IPS DF 4.7 (cell line): ENCODE measurements around the gene AFF1.
"Not testable (repeated sequence)": the region's sequence is repeated elsewhere in the genome, so short reads cannot be mapped to it uniquely, and the experiment has no call there.

Source experiments
- DNase-seq: peaks from one replicate; pipeline ENCODE4 v3.0.0-alpha.2; 2013; ENCODE audit warnings: low spot score; ENCODE audit errors: extremely low read depth

Gene AFF1

DNA sequence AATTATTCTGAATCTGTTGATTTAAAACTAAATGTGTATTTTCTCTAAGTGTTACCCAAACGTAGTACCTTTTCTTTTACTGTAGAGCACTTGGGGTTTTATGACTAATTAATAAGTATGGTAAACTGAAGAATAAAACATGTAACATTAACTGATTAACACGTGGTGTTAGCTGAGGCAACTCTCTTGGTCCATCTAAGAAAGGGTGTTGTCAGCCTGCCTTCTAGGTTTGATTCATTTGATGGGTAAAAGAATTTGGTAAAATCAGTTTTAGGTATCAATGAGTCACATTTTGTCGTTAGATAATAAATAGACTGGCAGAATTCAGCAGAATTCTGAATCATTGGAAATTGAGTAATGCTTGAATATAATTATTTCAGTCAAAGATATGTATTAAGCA lies 99.7 kb downstream of the AFF1 start:
- no peak for DNase-seq

DNA sequence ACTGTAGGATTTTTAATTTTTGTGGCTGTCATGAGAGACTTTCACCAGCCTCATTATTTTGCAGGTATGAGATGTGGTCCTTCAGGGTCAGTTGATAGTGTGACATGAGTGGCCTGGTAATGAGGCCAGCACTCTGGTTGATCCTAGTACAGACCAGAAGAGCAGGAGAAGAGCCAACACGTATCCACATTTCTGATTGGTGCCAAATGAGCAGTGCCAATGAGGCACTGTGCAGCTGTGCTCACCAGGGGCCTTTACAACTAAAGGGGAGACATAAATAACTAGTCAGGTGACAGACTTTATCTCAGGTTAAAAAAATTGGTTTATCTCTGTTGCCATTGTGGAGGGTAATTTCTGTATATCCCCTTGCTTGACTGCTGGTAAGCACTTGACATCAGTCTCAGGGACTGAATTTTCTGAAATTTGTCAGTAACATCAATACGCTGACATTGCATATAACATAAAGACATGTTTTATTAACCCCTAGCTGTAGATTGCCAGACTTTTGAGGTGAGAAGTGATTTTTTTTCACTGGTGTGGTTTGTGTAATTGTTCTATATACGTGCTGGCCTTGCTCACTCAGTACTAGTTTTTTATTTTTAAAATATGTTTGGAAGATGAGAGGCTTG lies 101.2 kb downstream of the AFF1 start:
- DNase-seq, result no peak

DNA sequence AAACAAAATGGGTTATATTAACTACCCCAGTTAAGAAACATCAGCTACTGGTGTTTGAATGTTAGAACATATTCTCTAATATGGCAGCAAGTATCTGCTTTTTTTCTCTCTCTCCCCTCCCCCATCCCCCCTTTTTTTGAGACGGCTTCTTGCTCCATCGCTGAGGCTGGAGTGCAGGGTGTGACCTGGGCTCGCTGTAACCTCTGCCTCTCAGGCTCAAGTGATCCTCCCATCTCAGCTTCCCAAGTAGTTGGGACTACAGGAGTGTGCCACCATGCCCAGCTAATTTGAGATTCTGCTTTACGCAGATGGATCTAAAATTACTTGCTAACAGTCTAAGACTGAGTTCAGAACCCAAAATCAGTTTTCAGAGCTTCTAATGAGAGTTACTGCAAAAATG lies 101.9 kb downstream of the AFF1 start:
- DNase-seq, result no peak

DNA sequence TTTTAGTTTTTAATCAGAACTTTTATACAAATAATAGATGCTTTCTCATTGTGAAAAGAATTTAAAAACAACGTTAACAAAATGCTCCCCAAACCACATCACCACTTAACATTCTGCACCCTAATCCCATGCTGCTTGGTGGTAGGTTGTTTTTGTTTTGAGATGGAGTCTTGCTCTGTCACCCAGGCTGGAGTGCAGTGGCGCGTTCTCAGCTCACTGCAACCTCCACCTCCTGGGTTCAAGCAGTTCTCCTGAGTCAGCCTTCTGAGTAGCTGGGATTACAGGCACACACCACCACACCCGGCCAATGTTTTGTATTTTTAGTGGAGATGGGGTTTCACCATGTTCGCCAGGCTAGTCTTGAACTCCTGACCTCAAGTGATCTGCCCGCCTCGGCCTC lies 102.4 kb downstream of the AFF1 start:
- DNase-seq, result not testable (repeated sequence)

DNA sequence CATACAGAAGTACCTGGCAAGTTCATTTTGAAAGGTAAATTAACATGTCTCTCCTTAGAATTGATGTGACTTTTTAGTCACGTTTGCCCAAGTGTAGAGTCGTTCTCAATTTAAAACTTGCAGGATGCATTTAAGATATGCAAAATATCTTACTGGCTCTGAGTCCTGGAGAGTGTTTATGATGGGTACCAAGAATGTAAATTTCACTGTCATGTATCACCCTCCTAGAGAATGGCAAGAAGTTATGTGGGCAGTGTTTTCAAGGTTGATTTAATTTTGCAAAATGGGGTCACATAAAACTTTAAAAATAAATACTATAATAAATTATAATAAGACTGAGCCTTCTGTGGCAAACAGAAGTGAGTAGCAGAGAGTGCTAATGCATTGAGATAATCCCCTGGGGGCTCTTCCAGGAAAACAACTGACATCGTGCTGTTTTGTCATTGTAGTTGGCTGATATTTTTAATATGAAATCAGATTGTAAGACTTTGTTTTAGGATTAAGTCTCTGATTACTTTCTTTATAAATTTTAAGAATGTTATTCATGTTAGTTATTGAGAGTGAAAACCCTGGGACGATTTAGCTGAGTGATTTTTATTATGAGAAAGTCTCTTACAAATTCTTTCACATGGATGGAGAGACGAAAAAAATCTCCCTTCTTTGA lies 103.0 kb downstream of the AFF1 start:
- no peak for DNase-seq

DNA sequence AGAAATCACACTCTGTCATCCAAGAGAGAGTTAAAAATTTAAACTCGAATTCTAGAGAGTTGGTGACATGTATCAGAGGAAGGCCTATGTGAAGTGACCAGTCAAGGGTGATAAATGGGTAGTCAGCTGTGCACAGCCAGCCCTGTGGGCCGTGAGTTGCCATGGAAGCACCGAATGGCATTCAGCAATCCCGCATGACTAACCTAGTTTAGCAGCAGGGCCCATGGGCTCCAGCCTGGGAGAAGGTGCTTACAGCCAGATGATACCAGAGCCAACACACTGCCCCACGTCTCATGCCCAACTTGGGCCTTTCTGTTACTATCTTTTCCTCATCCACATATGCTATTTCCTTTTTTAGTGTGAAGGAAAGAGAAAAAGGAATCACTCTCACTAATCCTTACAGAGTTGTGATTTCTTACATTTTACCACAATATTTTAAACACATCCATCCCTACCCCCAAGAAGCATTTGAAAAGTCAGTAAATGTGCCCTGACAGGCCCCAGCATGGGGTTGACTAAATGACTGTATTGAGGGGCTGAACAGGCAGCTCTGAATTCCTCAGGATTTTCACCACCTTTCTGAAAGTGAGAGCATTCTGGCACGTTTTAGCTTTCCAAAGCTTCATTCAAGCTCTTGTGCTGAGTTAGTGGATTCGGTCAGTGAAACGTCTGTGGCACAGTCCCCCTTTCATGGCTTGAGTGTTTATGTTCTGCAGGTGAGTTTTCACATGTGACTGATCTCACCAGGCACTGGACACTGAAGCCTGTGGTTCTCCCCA lies 104.2 kb downstream of the AFF1 start:
- no peak for DNase-seq

DNA sequence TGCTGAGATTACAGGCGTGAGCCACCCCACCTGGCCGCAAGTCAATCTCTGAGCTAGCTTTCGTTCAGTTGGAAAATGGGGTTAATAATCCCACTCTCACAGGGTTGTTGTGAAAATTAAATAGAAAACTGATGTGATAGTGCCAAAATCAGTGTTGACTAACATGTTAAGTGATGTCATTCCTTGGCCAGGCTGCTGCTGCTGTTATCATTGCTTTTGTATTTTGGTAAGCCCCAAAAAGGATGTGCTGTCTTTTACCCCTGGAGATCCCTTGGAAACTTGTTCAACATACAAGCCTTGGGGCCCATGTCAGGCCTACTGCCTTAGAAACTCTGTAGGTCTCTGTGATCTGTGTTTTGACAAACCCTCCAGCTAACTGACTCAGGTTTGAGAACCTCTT lies 106.3 kb downstream of the AFF1 start:
- no peak for DNase-seq

DNA sequence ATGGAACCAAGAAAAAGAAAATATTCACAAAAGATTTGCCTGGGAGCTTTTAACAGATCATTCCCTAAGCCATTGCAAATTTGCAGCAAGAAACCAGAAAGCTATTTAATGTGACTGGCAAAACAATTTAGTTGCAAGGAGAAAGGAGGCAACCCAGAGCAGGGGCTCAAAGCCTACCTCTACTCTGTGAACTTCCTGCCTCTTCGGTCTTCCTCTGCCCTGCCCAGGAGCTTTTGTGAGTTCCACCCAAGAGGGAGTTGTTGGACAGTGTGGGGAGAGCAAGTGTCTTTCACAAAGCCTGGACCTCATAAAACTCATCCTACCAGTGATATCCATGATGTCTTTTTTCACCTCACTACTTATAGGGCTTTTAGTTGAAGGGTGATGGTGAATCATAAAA lies 107.4 kb downstream of the AFF1 start:
- DNase-seq, result no peak

DNA sequence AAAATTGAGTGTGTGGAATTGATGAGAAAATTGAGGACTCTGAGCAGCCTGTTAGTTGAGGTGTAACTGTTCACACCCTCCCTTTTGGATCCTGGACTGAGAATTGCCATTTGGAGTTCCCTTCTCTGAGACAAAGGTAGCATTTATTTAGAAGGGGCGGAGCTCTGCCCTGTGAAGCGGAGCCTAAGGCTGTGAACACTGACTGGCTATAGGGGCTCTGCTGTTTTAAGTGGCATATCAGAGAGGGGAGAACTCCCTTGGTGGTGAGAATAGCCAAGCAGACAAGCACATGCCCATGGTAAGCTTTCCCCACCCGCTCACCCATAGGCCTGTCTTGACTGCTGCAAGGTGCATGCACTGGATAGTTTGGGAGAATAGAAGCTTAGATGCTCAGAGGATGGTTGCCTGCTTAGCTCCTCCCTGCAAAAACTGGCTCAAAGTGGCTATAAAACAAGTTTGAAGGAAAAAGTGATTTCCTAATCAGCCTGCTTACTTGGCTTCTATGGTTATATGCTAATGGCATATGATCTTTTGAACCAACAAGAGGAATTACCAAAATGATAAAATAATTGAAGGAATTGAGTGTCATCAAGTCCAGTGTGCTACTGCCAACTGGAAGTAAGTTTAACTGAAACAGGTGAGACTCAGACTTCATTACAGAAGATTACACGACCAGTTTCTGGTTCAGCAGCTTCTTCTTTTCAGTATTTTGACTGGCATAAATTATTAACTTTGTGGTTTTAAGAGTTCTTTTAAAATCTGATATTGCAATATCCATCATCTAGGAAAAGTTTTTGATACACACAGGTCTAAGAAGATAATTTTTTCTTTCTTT lies 108.4 kb downstream of the AFF1 start:
- DNase-seq, result no peak

DNA sequence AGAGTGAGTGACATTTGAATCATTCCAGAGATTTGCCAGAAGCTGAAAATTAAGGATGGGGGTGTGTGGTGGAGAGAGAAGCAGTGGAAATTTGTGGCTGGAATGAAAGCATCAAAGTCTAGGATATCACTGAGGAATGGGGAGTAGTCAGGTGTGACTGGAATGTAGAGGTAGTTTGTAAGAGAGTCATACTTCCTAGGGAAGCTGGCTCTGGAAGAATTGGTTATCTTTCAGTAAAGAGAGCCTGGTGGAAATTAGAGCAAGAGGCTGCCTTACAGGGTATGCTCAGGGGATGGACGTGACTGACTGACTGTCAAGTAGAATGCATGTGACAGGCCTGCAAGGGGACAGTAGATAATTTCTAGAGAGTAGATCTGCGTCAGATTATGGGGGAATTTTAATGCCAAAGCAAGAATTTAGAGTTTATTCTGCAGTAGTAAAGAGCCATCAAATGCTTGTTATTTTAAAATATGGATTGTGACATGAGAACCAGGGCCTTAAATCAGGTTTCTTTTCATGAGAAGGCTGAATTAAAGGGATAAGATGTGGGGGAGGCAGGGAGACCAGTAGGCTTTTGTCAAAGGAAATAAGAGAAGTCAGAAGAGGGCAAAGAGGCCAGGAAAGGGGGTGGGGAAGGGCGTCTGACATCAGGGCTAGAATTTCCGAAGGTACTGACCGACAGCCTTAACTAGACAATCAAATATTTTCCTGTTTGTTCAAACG lies 109.9 kb downstream of the AFF1 start:
- DNase-seq, result no peak

DNA sequence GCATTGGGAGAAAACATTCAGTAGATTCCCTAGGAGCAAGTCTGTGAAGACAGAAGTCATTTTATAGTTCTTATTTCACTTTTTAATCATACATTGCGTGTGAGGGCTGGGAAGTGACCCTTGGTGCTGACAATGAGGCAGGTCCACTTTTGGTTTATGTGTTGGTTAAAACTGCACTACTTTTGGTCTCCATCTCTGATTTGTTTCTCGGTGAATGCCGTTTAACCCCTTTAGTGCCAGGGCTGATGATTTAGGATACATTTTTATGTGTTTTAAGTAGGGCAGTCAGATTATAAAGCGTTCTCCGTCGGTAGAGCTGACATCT lies 110.4 kb downstream of the AFF1 start:
- DNase-seq, result no peak

DNA sequence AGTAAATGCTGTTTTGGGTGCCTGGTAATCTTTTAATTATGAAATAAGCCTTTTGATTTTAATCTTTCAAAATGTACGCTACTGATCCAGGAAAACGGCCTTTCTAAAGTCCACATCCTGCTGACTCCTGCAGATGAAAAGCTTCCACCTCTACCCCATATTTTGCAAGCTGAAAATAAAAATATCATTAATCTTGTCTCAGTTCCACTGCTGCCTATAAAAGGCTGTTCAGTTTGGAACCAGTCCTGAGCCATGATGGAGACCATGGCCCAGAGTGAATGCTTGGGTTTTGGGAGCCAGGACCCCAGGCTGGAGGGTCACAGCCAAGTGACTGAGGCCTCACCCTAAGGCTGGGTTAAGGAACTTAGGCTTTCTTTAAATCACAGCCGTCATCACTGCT lies 110.8 kb downstream of the AFF1 start:
- DNase-seq, result no peak

DNA sequence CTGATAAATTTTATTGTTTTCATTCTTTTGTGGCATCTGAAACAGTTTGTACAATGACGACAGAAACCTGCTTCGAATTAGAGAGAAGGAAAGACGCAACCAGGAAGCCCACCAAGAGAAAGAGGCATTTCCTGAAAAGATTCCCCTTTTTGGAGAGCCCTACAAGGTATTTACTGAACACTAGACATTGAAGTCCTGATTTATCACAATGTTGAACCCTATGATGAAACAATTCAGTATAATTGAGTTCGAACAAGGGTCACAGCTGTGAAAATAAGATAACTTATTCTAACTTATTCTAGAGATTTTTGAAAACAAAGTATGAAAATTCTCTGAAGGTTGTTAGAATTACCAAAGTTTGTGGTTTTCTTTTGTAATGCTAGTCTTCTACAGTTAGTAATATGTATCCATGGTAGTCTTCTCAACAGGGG lies 111.3 kb downstream of the AFF1 start:
- DNase-seq, result no peak

DNA sequence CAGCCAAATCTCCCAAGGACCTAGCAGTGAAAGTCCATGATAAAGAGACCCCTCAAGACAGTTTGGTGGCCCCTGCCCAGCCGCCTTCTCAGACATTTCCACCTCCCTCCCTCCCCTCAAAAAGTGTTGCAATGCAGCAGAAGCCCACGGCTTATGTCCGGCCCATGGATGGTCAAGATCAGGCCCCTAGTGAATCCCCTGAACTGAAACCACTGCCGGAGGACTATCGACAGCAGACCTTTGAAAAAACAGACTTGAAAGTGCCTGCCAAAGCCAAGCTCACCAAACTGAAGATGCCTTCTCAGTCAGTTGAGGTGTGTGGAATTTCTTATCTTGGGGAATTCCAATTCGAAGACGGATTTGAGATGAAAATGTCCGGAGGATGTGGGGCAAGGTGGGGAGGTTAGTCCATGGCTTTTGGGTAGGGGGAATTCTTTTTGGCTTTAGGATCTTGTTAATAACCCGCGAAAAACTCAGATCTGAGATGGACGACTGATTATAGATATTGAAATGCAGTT lies 112.5 kb downstream of the AFF1 start:
- DNase-seq, result no peak

DNA sequence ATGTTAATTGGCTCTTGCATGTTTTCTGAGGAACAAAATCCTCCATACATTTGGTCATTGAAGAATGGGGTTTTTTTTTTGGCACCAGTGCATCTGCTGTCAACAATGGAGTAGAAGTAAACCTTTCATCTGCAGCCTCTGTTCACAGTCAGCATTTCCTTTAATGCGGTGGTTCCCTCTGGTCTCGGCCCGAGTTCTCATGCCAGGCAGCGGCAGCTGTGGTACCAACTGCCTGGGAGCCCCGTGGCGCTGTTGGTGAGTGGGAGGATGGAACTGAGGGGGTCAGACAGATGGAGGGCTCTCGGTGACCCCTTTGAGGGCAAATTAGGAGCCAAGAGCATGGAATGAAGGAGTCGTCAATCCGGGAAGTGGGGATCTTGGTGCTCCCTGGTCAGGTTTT lies 114.7 kb downstream of the AFF1 start:
- DNase-seq, result no peak

DNA sequence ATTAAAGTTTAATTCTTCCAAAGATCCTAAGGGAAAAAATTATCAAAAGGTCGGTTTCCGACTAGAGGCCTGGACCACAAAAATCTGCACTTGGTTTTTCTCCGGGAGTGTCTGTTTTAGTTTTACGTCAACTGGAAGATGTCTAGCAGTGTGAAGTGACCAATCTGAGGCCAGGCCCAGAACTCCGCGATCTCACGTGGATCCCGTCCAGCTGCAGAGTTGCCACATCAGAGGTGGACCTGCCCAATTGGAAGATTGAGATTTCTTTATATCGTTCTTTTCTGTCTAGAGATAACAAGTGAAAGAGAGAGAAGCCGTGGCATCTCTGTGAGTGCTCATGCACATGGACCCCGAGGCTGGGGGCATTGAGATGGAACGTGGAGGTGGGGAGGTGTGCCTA lies 115.8 kb downstream of the AFF1 start:
- no peak for DNase-seq

DNA sequence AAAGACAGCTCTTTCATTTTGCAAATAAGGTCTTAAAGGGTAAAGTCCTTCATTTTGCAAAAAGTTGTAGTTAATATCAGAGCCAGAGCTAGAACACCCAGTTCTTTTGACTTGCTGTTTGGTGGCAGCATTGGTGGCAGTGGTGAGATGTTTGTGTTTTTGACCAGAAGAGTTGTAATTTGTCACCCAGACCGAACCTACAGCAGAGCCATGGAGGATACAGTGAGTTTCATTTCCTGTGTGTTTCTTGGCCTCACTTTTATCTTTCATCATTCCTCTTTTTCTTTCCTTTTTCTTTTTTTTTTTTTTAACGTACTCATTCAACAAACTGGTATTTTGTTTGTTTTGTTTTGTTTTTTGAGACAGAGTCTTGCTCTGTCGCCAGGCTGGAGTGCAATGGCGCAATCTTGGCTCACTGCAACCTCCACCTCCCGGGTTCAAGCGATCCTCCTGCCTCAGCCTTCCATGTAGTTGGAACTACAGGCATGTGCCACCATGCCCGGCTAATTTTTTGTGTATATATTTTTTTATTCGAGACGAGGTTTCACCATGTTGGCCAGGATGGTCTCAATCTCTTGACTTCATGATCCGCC lies 116.4 kb downstream of the AFF1 start:
- no peak for DNase-seq

DNA sequence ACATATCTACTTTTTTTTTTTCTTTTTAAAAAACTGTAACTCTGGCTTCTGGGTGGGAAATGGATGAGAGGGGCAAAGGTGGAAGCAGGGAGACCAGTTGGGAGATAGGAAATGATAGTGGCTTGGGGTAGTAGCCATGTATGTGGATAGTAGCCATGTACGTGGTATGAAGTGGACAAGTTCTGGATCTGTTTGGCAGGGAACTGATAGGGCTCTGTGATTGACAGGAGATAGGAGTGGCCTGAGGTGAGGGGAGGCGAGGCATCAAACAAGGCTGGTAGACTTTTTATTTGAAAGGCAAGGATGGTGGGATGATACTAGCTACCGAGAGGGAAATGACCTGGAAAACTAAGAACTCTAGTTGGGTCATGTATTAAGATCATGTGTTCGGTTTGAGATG lies 117.8 kb downstream of the AFF1 start:
- DNase-seq, result no peak

DNA sequence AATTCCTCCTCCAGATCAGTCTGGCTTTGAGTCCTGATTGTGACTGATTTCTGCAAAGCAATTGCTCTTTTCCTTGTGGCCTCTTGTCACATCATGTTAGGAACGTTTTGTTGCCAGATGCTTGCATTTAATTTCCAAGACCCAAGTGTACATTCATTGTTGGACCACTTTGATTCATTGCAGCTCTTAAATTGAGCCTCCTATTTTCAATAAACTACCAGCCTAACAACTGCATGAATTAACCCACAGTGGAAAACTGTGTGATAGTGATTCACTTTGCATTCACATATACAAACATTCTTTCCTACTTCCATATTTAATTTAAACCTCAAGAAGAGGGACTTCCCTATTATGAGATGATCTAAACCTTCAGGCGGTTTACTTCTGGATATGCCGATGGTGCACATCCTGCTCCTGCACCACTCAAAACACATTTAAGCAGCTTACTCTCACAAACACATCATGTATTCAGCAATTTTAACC lies 118.4 kb downstream of the AFF1 start:
- no peak for DNase-seq
